NCI-H1048 (cell line): ENCODE measurements around the gene ODF2.

Experiments used
- DNase-seq: peaks from one replicate; lab custom pipeline; 2025; lab: John Stamatoyannopoulos, UW

The ODF2 gene

GRCh38 chr9:128528445-128529160 lies 72.8 kb downstream of the ODF2 start:
- no peak for DNase-seq

DNA sequence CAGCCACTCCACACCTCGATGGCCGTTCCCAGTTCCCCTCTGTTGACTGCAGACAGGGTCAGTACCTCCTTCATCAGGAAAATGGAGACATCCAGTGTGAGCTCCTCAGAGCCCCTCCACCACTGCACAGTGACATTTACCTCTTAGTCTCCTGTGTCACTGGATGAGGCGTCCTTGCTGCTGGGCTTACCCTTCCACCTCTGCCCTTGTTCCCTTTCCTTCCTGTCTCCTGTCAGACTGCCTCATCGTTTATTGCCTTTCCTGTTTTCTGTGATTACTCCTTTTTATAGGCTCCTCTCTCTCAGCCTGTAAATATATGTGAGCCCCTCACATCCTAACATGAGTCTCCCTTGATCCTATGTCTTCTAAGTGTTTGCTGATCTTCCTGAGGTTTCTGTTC lies 73.4 kb downstream of the ODF2 start:
- no peak for DNase-seq

- no peak for DNase-seq
Observed at GRCh38 chr9:128532581-128532980, 76.8 kb downstream of the ODF2 start.

DNA sequence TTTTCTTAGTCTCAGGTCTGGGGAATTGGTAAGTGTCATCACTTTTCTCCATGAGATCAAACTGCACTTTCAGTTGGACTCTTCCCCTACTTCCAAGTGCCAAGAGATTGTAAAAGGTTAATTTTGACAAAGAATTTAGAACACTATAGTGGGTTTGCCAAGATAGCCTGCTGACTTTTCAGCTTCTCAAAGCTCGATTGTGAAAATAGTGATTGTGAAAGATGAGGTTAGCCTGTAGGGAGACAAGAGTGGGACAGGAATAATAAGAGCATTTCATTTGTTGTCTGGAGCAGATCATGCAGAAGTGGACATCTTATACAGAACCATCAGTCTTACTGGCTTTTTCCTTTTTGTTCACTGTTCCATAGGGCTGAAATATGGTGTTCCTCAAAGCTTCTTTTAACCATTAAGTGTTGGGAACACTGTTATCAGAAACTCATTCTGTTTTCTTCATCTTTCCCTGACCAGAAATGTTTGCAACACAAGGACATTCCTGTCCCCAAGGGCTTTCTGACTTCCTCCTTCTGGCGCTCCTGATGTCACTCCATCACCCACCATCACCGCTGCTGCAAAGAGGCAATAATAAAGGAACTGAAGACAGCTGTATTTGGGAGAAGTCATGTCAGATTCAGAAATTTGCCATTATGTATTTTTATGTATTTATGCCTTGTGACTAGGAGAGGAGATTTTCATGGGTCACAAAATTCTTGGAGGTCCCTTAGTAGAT lies 85.0 kb downstream of the ODF2 start:
- no peak for DNase-seq

GRCh38 chr9:128546504-128546903 lies 90.7 kb downstream of the ODF2 start:
- DNase-seq: no peak

DNA sequence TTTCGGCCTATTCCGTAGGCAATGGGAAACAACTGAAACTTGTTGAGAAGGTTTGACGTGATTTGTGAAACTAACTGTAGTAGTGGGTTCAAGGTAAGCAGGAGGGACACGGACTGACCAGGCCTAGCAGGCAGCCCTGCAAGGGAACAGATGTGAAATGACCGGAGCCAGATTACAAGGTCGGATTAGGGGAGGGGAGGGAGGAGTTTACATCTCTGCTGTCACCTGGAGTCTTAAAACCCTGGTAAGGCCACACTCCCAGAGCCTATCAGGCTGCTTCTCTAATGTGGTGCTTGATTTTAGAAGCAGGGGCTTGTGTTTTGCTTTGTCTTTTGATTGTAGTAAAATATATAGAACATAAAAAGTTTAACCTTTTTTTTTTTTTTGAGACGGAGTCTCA lies 93.1 kb downstream of the ODF2 start:
- DNase-seq: no peak

DNA sequence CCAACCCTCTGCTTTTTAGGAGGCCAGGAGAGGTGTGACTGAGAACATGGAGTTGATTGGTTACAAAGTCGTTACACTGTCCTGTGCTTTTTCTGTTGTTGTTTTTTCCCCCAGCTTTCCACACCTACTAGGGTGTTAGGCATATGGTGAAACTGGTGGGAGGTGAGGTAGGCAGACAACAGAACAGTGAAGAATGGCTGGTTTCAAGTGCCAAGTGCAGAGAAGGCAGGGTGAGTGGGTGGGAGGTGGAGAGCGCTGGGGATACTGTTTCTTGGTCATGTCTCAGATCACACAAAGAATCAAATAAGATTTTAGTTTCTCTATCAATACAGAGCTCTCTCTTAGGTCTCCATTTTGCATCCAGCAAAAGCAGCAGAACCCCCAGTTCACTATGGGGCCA lies 94.4 kb downstream of the ODF2 start:
- no peak for DNase-seq
